ENCODE results near the gene DET1. TPM values are rescaled to one million over a fixed set of nuclear protein-coding genes. Genes with fewer than 3 reads are reported as not detected.

The DET1 gene
- total and polyA plus RNA-seq, 2 of the 13 experiments (the other 11 are each of a cell fraction or from before 2014, with no cell fraction given): 2.2 to 4.2 TPM

- no peak for TF ChIP-seq ZNF17 (CRISPR knock-in tag; IDR thresholded peaks at IDR 0.05)
- TF ChIP-seq, protein P1, sequence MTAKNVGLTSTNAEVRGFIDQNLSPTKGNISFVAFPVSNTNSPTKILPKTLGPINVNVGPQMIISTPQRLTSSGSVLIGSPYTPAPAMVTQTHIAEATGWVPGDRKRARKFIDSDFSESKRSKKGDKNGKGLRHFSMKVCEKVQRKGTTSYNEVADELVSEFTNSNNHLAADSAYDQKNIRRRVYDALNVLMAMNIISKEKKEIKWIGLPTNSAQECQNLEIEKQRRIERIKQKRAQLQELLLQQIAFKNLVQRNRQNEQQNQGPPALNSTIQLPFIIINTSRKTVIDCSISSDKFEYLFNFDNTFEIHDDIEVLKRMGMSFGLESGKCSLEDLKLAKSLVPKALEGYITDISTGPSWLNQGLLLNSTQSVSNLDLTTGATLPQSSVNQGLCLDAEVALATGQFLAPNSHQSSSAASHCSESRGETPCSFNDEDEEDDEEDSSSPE (CRISPR knock-in tag; IDR thresholded peaks at IDR 0.05): no peak
- TF ChIP-seq ZNF782 (CRISPR knock-in tag; IDR thresholded peaks at IDR 0.05; ENCODE audit: borderline replicate concordance): no peak
- TF ChIP-seq ZNF776 (CRISPR knock-in tag; IDR thresholded peaks at IDR 0.05): no peak
- no peak; the same call in 1 of the 2 replicates for TF ChIP-seq ZZZ3 (CRISPR knock-in tag; IDR thresholded peaks at IDR 0.05; ENCODE audit: borderline replicate concordance)
- TF ChIP-seq KLF13 (CRISPR knock-in tag; IDR thresholded peaks at IDR 0.05): no peak
- no peak for TF ChIP-seq TEF (CRISPR knock-in tag; IDR thresholded peaks at IDR 0.05)
- TF ChIP-seq MTA3 (CRISPR knock-in tag; IDR thresholded peaks at IDR 0.05): no peak
- TF ChIP-seq ZNF574 (CRISPR knock-in tag; IDR thresholded peaks at IDR 0.05): peak; percentile 99
- TF ChIP-seq, protein P2, sequence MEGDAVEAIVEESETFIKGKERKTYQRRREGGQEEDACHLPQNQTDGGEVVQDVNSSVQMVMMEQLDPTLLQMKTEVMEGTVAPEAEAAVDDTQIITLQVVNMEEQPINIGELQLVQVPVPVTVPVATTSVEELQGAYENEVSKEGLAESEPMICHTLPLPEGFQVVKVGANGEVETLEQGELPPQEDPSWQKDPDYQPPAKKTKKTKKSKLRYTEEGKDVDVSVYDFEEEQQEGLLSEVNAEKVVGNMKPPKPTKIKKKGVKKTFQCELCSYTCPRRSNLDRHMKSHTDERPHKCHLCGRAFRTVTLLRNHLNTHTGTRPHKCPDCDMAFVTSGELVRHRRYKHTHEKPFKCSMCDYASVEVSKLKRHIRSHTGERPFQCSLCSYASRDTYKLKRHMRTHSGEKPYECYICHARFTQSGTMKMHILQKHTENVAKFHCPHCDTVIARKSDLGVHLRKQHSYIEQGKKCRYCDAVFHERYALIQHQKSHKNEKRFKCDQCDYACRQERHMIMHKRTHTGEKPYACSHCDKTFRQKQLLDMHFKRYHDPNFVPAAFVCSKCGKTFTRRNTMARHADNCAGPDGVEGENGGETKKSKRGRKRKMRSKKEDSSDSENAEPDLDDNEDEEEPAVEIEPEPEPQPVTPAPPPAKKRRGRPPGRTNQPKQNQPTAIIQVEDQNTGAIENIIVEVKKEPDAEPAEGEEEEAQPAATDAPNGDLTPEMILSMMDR (CRISPR knock-in tag; IDR thresholded peaks at IDR 0.05): peak; percentile 93
- TF ChIP-seq ZNF530 (CRISPR knock-in tag; IDR thresholded peaks at IDR 0.05; ENCODE audit: low read depth): no peak
- no peak for TF ChIP-seq NBN (conservative IDR thresholded peaks at IDR 0.05)
- TF ChIP-seq NKX3-1 (CRISPR knock-in tag; IDR thresholded peaks at IDR 0.05): no peak
- TF ChIP-seq HIVEP1 (CRISPR knock-in tag; IDR thresholded peaks at IDR 0.05): 0 out of 2 replicates have a peak, but pooled peaks have one; percentile 42
- no peak for TF ChIP-seq ZNF225 (CRISPR knock-in tag; IDR thresholded peaks at IDR 0.05)
- TF ChIP-seq, protein P3, sequence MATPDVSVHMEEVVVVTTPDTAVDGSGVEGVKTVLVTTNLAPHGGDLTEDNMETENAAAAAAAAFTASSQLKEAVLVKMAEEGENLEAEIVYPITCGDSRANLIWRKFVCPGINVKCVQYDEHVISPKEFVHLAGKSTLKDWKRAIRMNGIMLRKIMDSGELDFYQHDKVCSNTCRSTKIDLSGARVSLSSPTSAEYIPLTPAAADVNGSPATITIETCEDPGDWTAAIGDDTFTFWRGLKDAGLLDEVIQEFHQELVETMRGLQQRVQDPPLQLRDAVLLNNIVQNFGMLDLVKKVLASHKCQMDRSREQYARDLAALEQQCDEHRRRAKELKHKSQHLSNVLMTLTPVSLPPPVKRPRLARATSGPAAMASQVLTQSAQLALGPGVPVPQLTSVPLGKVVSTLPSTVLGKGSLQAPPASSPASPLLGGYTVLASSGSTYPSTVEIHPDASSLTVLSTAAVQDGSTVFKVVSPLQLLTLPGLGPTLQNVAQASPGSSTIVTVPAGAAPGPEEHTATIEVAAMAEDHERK (CRISPR knock-in tag; IDR thresholded peaks at IDR 0.05; ENCODE audit: low read depth): no peak
- TF ChIP-seq ZNF354B (CRISPR knock-in tag; IDR thresholded peaks at IDR 0.05): no peak
- peak; percentile 46 for TF ChIP-seq SRSF1 (optimal IDR thresholded peaks at IDR 0.05; ENCODE audit: low read depth, low read length)
- peak; percentile 59 for TF ChIP-seq RXRB (CRISPR knock-in tag; IDR thresholded peaks at IDR 0.05; ENCODE audit: borderline replicate concordance)
- TF ChIP-seq KLF16 (CRISPR knock-in tag; IDR thresholded peaks at IDR 0.05): peak in 1 of 2 experiments; percentile 84; a peak in 2 of 4 replicates
These were observed at the start of gene DET1 (continued) for GRCh38 chr15:88546248-88547129.
